ENCODE data around the gene PTPRN2. TPM values are rescaled to one million over a fixed set of nuclear protein-coding genes. Genes with fewer than 3 reads are reported as not detected.
A peak's percentile ranks its signal among the peaks of the same experiment; 100 is the strongest.

The PTPRN2 gene
- total RNA-seq, 1 experiment from 2014 or later, result not detected

- CTCF ChIA-PET, result no interaction called here
- BruUV-seq (replicated peaks), result no TSS peak
- DNase-seq, result peak; percentile 33 to 92
These were observed 6.1 kb downstream of the PTPRN2 start for GRCh38 chr7:158581440-158582088.

GRCh38 chr7:158579662-158580646 is 7.7 kb downstream of the PTPRN2 start:
- Histone ChIP-seq H3K9me3 (ENCODE audit: insufficient read depth, low read depth) (peaks cover 19% of the 10 kb centered on the region), H3K79me2 (ENCODE audit: low read depth) (no peaks in the 10 kb centered on the region), H3K27me3 (ENCODE audit: insufficient read depth, low read depth) (peaks cover 20% of the 10 kb centered on the region), H4K20me1 (ENCODE audit: insufficient read depth) (no peaks in the 10 kb centered on the region), H3K9me2 (ENCODE audit: insufficient read depth) (no peaks in the 10 kb centered on the region), H3K4me1 (replicated peaks; ENCODE audit: insufficient read depth) (peaks cover 23% of the 10 kb centered on the region), H3K27ac (no peak overlapping the region), H2AFZ (no peak overlapping the region), H3F3A (ENCODE audit: insufficient read depth, low read depth) (peaks cover 11% of the 10 kb centered on the region; the same call in 1 of the 2 replicates), H3K4me2 (no peak overlapping the region), H3K4me3 (no peak overlapping the region), H3K36me3 (ENCODE audit: low read depth) (no peaks in the 10 kb centered on the region)
- ChIA-PET CTCF (no interaction called here), POLR2A (ENCODE audit: unreplicated experiment) (no interaction called here)
- DNase-seq, result no peak
- TF ChIP-seq EZH2 (IDR thresholded peaks at IDR 0.05; ENCODE audit: low read depth), result no peak
- TF ChIP-seq, protein P1, sequence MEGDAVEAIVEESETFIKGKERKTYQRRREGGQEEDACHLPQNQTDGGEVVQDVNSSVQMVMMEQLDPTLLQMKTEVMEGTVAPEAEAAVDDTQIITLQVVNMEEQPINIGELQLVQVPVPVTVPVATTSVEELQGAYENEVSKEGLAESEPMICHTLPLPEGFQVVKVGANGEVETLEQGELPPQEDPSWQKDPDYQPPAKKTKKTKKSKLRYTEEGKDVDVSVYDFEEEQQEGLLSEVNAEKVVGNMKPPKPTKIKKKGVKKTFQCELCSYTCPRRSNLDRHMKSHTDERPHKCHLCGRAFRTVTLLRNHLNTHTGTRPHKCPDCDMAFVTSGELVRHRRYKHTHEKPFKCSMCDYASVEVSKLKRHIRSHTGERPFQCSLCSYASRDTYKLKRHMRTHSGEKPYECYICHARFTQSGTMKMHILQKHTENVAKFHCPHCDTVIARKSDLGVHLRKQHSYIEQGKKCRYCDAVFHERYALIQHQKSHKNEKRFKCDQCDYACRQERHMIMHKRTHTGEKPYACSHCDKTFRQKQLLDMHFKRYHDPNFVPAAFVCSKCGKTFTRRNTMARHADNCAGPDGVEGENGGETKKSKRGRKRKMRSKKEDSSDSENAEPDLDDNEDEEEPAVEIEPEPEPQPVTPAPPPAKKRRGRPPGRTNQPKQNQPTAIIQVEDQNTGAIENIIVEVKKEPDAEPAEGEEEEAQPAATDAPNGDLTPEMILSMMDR (conservative IDR thresholded peaks at IDR 0.05), result no peak
- intact Hi-C loops (cut with micrococcal nuclease; ENCODE audit: unreplicated experiment), result no loop called here
- BruUV-seq (replicated peaks), result no TSS peak

More at GRCh38 chr7:158581440-158582088, 6.1 kb downstream of the PTPRN2 start:
- intact Hi-C loops (cut with micrococcal nuclease; ENCODE audit: unreplicated experiment), result no loop called here
- Histone ChIP-seq H3K4me2 (peak overlapping the region; percentile 59), H3K36me3 (ENCODE audit: low read depth) (no peaks in the 10 kb centered on the region), H3K27me3 (ENCODE audit: insufficient read depth, low read depth) (peaks cover 26% of the 10 kb centered on the region), H3F3A (ENCODE audit: insufficient read depth, low read depth) (peaks cover 11% of the 10 kb centered on the region; the same call in 1 of the 2 replicates), H3K9me2 (ENCODE audit: insufficient read depth) (no peaks in the 10 kb centered on the region), H3K4me1 (replicated peaks; ENCODE audit: insufficient read depth) (peaks cover 23% of the 10 kb centered on the region), H3K79me2 (ENCODE audit: low read depth) (no peaks in the 10 kb centered on the region), H3K27ac (no peak overlapping the region), H4K20me1 (ENCODE audit: insufficient read depth) (no peaks in the 10 kb centered on the region), H3K9me3 (ENCODE audit: insufficient read depth, low read depth) (peaks cover 19% of the 10 kb centered on the region), H3K4me3 (peak overlapping the region; percentile 0; the same call in 1 of the 2 replicates), H2AFZ (peak overlapping the region; percentile 56; the same call in 1 of the 2 replicates)
- TF ChIP-seq, protein P1 (conservative IDR thresholded peaks at IDR 0.05), result no peak
- no peak for TF ChIP-seq EZH2 (IDR thresholded peaks at IDR 0.05; ENCODE audit: low read depth)
- POLR2A ChIA-PET (ENCODE audit: unreplicated experiment), result no interaction called here

- ChIA-PET POLR2A (ENCODE audit: unreplicated experiment) (no interaction called here), CTCF (no interaction called here)
- Histone ChIP-seq H3K36me3 (ENCODE audit: low read depth) (no peaks in the 10 kb centered on the region), H4K20me1 (ENCODE audit: insufficient read depth) (no peaks in the 10 kb centered on the region), H3K27me3 (ENCODE audit: insufficient read depth, low read depth) (peaks cover 25% of the 10 kb centered on the region), H3K27ac (no peak overlapping the region), H3K4me3 (no peak overlapping the region), H3K4me1 (replicated peaks; ENCODE audit: insufficient read depth) (0 out of 2 replicates have a peak, but pooled peaks cover 2% of the 10 kb centered on the region), H3K4me2 (no peak overlapping the region), H3K79me2 (ENCODE audit: low read depth) (no peaks in the 10 kb centered on the region), H3K9me2 (ENCODE audit: insufficient read depth) (no peaks in the 10 kb centered on the region), H3K9me3 (ENCODE audit: insufficient read depth, low read depth) (peaks cover 19% of the 10 kb centered on the region), H3F3A (ENCODE audit: insufficient read depth, low read depth) (0 out of 2 replicates have a peak, but pooled peaks cover 1% of the 10 kb centered on the region), H2AFZ (no peak overlapping the region)
- TF ChIP-seq, protein P1 (conservative IDR thresholded peaks at IDR 0.05), result no peak
- TF ChIP-seq EZH2 (IDR thresholded peaks at IDR 0.05; ENCODE audit: low read depth), result no peak
- BruUV-seq (replicated peaks), result no TSS peak
- intact Hi-C loops (cut with micrococcal nuclease; ENCODE audit: unreplicated experiment), result no loop called here
- no peak for DNase-seq
These were observed 11.4 kb downstream of the PTPRN2 start for GRCh38 chr7:158576050-158576762.

Measured in PC-9 (cell line).